HepG2 (cell line): ENCODE data around the gene COG1. TPM values are rescaled to one million over a fixed set of nuclear protein-coding genes. Genes with fewer than 3 reads are reported as not detected.

Source experiments
- EED ChIP-seq: sonication (generic); formaldehyde crosslinking; IDR thresholded peaks from 2 replicates; pipeline ENCODE4 v1.5.0; 2020; ENCODE audit warnings: mild to moderate bottlenecking, missing genetic modification reagents
- HMG20A ChIP-seq: IDR thresholded peaks from 2 replicates; pipeline ENCODE4 v1.6.1; 2016; ENCODE audit warnings: borderline replicate concordance
- HMG20B ChIP-seq: conservative IDR thresholded peaks from 2 replicates; pipeline ENCODE4 v1.6.1; 2016; ENCODE audit warnings: missing genetic modification reagents, missing compliant biosample characterization
- HMGXB4 ChIP-seq, 2 experiments: sonication (generic) in 1 of 2; formaldehyde crosslinking in 1 of 2; IDR thresholded peaks; 2 replicates each; pipeline versions ENCODE4 v1.4.0 to v1.6.1; 2018 to 2020; ENCODE audit warnings: missing genetic modification reagents in 2 of 2, borderline replicate concordance in 1 of 2, low read depth in 1 of 2, mild to moderate bottlenecking in 1 of 2, missing biosample characterization in 1 of 2
- HNRNPUL1 ChIP-seq: fragments of 200-400 bp; formaldehyde crosslinking; IDR thresholded peaks from 2 replicates; pipeline ENCODE4 v1.6.1; 2017; ENCODE audit warnings: low read depth, mild to moderate bottlenecking, low read length, moderate library complexity
- JUN ChIP-seq: sonication (generic); formaldehyde crosslinking; IDR thresholded peaks from 2 replicates; pipeline ENCODE4 v1.4.0; 2020; ENCODE audit warnings: mild to moderate bottlenecking, missing genetic modification reagents
- KLF6 ChIP-seq: IDR thresholded peaks from 2 replicates; pipeline ENCODE4 v1.8.0; 2016; ENCODE audit warnings: missing biosample characterization, missing genetic modification reagents
- MED1 ChIP-seq: sonication (generic); formaldehyde crosslinking; IDR thresholded peaks from 2 replicates; pipeline ENCODE4 v1.4.0; 2020; ENCODE audit warnings: missing genetic modification reagents
- NFKB2 ChIP-seq: sonication (generic); formaldehyde crosslinking; IDR thresholded peaks from 2 replicates; pipeline ENCODE4 v1.4.0; 2020; ENCODE audit warnings: missing genetic modification reagents, borderline replicate concordance
- ONECUT2 ChIP-seq: sonication (generic); formaldehyde crosslinking; IDR thresholded peaks from 2 replicates; pipeline ENCODE4 v1.4.0; 2020; ENCODE audit warnings: missing genetic modification reagents
- PHF8 ChIP-seq: sonication (generic); formaldehyde crosslinking; IDR thresholded peaks from 2 replicates; pipeline ENCODE4 v1.5.0; 2020; ENCODE audit warnings: missing genetic modification reagents
- POLR2AphosphoS2 ChIP-seq: IDR thresholded peaks from 2 replicates; pipeline ENCODE4 v1.6.1; 2011; ENCODE audit warnings: low read depth, low read length, improper control_type of control experiment
- RBM39 ChIP-seq: fragments of 200-400 bp; formaldehyde crosslinking; IDR thresholded peaks from one replicate; pipeline ENCODE4 v1.6.1; 2018; ENCODE audit warnings: antibody characterized with exemption, mild to moderate bottlenecking, low read depth, low read length; ENCODE audit not compliant: poor library complexity, severe bottlenecking
- RCOR2 ChIP-seq: IDR thresholded peaks from 2 replicates; pipeline ENCODE4 v1.6.1; 2016; ENCODE audit warnings: missing biosample characterization, missing genetic modification reagents
- RFXANK ChIP-seq: IDR thresholded peaks from 2 replicates; pipeline ENCODE4 v1.6.1; 2016
- RNF2 ChIP-seq: fragments of 450-650 bp; conservative IDR thresholded peaks from 2 replicates; pipeline ENCODE4 v1.6.1; 2016; ENCODE audit warnings: low read depth
- SMC3 ChIP-seq: IDR thresholded peaks from 2 replicates; pipeline ENCODE4 v1.6.1; 2011; ENCODE audit warnings: low read length, improper control_type of control experiment
- SRSF1 ChIP-seq: fragments of 200-400 bp; formaldehyde crosslinking; optimal IDR thresholded peaks from 2 replicates; pipeline ENCODE3; 2017; ENCODE audit warnings: mild to moderate bottlenecking, low read depth, low read length, moderate library complexity
- ZFX ChIP-seq: sonication (generic); formaldehyde crosslinking; IDR thresholded peaks from 2 replicates; pipeline ENCODE4 v1.4.0; 2020; ENCODE audit warnings: mild to moderate bottlenecking, low read depth, missing genetic modification reagents, moderate library complexity
- ZFYVE20 ChIP-seq: sonication (generic); formaldehyde crosslinking; IDR thresholded peaks from 2 replicates; pipeline ENCODE4 v1.8.0; 2023; ENCODE audit warnings: low read depth, mild to moderate bottlenecking, moderate library complexity, missing genetic modification reagents, borderline replicate concordance
- ZNF335 ChIP-seq: sonication (generic); formaldehyde crosslinking; IDR thresholded peaks from 2 replicates; pipeline ENCODE4 v1.4.0; 2020; ENCODE audit warnings: missing genetic modification reagents
- ZNF546 ChIP-seq: sonication (generic); formaldehyde crosslinking; conservative IDR thresholded peaks from 2 replicates; pipeline ENCODE4 v1.8.1; 2023; ENCODE audit warnings: mild to moderate bottlenecking, missing genetic modification reagents
- ZNF563 ChIP-seq: sonication (generic); formaldehyde crosslinking; IDR thresholded peaks from 2 replicates; pipeline ENCODE4 v1.8.0; 2022; ENCODE audit warnings: mild to moderate bottlenecking, moderate library complexity, missing genetic modification reagents
- ZNF691 ChIP-seq: sonication (generic); formaldehyde crosslinking; IDR thresholded peaks from 2 replicates; pipeline ENCODE4 v1.4.0; 2020; ENCODE audit warnings: missing genetic modification reagents, low read depth, mild to moderate bottlenecking, borderline replicate concordance
- ZNF883 ChIP-seq: sonication (generic); formaldehyde crosslinking; IDR thresholded peaks from 2 replicates; pipeline ENCODE4 v1.5.1; 2020; ENCODE audit warnings: mild to moderate bottlenecking, missing genetic modification reagents; ENCODE audit errors: not compliant biosample characterization
- polyA plus RNA-seq, 8 experiments: library from polyadenylated mRNA; depleted of rRNA in 3 of 8; stranded (reverse) in 7 of 8; unstranded in 1 of 8; fragments of >200 nt; fragmentation: Illumina TruSeq in 4 of 8; extraction: Trizol in 4 of 8; gene quantifications; 2 replicates each; pipeline versions ENCODE4 v1.2.1 to v1.2.3, GENCODE V29; 2011 to 2016; ENCODE audit warnings: low read depth in 4 of 8, missing spikeins in 1 of 8, mixed read lengths in 1 of 8; ENCODE audit not compliant: insufficient read depth in 1 of 8
- total RNA-seq, 5 experiments: library from RNA; depleted of rRNA; stranded (reverse); fragments of >200 nt; fragmentation: Illumina TruSeq; extraction: Trizol; gene quantifications; 2 replicates each; pipeline ENCODE4 v1.2.3, GENCODE V29; 2016; ENCODE audit warnings: low read depth in 1 of 5
- TF ChIP-seq, protein P1 (sequence below): fragments of 450-650 bp; IDR thresholded peaks from 2 replicates; pipeline ENCODE4 v1.6.1; 2016
- TF ChIP-seq, protein P2 (sequence below): sonication (generic); formaldehyde crosslinking; IDR thresholded peaks from 2 replicates; pipeline ENCODE4 v1.5.1; 2020; ENCODE audit warnings: mild to moderate bottlenecking, missing genetic modification reagents, borderline replicate concordance

COG1 gene
- total and polyA plus RNA-seq, 2 of the 13 experiments (the other 11 are each of a cell fraction or from before 2014, with no cell fraction given), result 36.6 to 39.7 TPM

- TF ChIP-seq RBM39 (no peak), HMGXB4 (CRISPR knock-in tag; IDR thresholded peaks at IDR 0.05; ENCODE audit: borderline replicate concordance in 1 of 2, low read depth in 1 of 2) (peak; percentile 44 to 54; a peak in 2 of 4 replicates), EED (no peak), ONECUT2 (peak; percentile 87), RCOR2 (peak; percentile 98), ZNF691 (CRISPR knock-in tag) (0 out of 2 replicates have a peak, but pooled peaks have one; percentile 51), RFXANK (CRISPR knock-in tag) (peak; percentile 89), SMC3 (no peak), MED1 (CRISPR knock-in tag) (peak; percentile 80), HNRNPUL1 (0 out of 2 replicates have a peak, but pooled peaks have one; percentile 32), ZNF563 (CRISPR knock-in tag) (no peak), ZNF335 (CRISPR knock-in tag) (peak; percentile 77; the same call in 1 of the 2 replicates), POLR2AphosphoS2 (no peak), PHF8 (CRISPR knock-in tag) (no peak), JUN (CRISPR knock-in tag) (peak; percentile 74; the same call in 1 of the 2 replicates), HMG20B (CRISPR knock-in tag) (peak; percentile 100), ZFYVE20 (CRISPR knock-in tag) (no peak), KLF6 (CRISPR knock-in tag) (0 out of 2 replicates have a peak, but pooled peaks have one; percentile 50), RNF2 (no peak), HMG20A (CRISPR knock-in tag) (peak; percentile 93), ZFX (CRISPR knock-in tag) (no peak; the same call in 1 of the 2 replicates), ZNF883 (CRISPR knock-in tag) (no peak), NFKB2 (CRISPR knock-in tag) (0 out of 2 replicates have a peak, but pooled peaks have one; percentile 65), ZNF546 (no peak), SRSF1 (no peak)
- TF ChIP-seq, protein P1, sequence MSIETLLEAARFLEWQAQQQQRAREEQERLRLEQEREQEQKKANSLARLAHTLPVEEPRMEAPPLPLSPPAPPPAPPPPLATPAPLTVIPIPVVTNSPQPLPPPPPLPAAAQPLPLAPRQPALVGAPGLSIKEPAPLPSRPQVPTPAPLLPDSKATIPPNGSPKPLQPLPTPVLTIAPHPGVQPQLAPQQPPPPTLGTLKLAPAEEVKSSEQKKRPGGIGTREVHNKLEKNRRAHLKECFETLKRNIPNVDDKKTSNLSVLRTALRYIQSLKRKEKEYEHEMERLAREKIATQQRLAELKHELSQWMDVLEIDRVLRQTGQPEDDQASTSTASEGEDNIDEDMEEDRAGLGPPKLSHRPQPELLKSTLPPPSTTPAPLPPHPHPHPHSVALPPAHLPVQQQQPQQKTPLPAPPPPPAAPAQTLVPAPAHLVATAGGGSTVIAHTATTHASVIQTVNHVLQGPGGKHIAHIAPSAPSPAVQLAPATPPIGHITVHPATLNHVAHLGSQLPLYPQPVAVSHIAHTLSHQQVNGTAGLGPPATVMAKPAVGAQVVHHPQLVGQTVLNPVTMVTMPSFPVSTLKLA, result no peak
- TF ChIP-seq, protein P2, sequence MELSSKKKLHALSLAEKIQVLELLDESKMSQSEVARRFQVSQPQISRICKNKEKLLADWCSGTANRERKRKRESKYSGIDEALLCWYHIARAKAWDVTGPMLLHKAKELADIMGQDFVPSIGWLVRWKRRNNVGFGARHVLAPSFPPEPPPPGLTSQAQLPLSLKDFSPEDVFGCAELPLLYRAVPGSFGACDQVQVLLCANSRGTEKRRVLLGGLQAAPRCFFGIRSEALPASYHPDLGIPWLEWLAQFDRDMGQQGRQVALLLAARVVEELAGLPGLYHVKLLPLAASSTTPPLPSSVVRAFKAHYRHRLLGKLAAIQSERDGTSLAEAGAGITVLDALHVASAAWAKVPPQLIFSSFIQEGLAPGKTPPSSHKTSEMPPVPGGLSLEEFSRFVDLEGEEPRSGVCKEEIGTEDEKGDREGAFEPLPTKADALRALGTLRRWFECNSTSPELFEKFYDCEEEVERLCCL (CRISPR knock-in tag), result no peak
Measured at GRCh38 chr17:73187203-73187769, 5.6 kb upstream of the COG1 start (continued).
